DND-41 (cell line): ENCODE data around the gene RELCH.

Experiments
- ATAC-seq: fragments of 200-7000 bp; cut with Tn5 transposase; 3 replicates; pipeline ENCODE4 v1.9.1; 2021; ENCODE audit warnings: low read depth; ENCODE audit not compliant: insufficient read depth
- DNase-seq: peaks from one replicate; pipeline ENCODE4 v3.0.0-alpha.2; 2020
- H2AFZ ChIP-seq: 2 replicates; pipeline ENCODE4 v1.6.0; 2012; ENCODE audit warnings: low read depth, low read length
- H3K27ac ChIP-seq: 2 replicates; pipeline ENCODE4 v1.5.1; 2012; ENCODE audit warnings: low read length, inconsistent platforms
- H3K27me3 ChIP-seq: fragments of 200-600 bp; sonication (generic); 2 replicates; pipeline ENCODE4 v1.6.0; 2012; ENCODE audit warnings: low read length, mild to moderate bottlenecking, inconsistent platforms; ENCODE audit not compliant: insufficient read depth, poor library complexity
- H3K36me3 ChIP-seq: 2 replicates; pipeline ENCODE4 v1.5.1; 2012; ENCODE audit warnings: low read length, inconsistent platforms; ENCODE audit not compliant: insufficient read depth
- H3K4me1 ChIP-seq: 2 replicates; pipeline ENCODE4 v1.5.1; 2012; ENCODE audit warnings: mild to moderate bottlenecking, low read length; ENCODE audit not compliant: insufficient read depth
- H3K4me2 ChIP-seq: 2 replicates; pipeline ENCODE4 v1.6.0; 2012; ENCODE audit warnings: mild to moderate bottlenecking, moderate library complexity, low read length, inconsistent platforms; ENCODE audit not compliant: insufficient read depth
- H3K4me3 ChIP-seq, 2 experiments: fragments of 200-600 bp in 1 of 2; shearing (Covaris generic) in 1 of 2; 2 replicates each; pipeline ENCODE4 v1.5.1; 2012 to 2016; ENCODE audit warnings: inconsistent platforms in 2 of 2, low read length in 2 of 2, mild to moderate bottlenecking in 2 of 2, low read depth in 1 of 2, moderate library complexity in 1 of 2
- H3K79me2 ChIP-seq: 2 replicates; pipeline ENCODE4 v1.6.0; 2012; ENCODE audit warnings: low read length, inconsistent platforms; ENCODE audit not compliant: insufficient read depth
- H3K9ac ChIP-seq: 2 replicates; pipeline ENCODE4 v1.6.0; 2012; ENCODE audit warnings: low read depth, mild to moderate bottlenecking, inconsistent platforms, low read length, moderate library complexity
- H3K9me3 ChIP-seq: 2 replicates; pipeline ENCODE4 v1.5.1; 2012; ENCODE audit warnings: low read length, moderate library complexity, mild to moderate bottlenecking, inconsistent platforms; ENCODE audit not compliant: insufficient read depth, severe bottlenecking
- H4K20me1 ChIP-seq: 2 replicates; pipeline ENCODE4 v1.6.0; 2012; ENCODE audit warnings: low read length; ENCODE audit not compliant: insufficient read depth
- EZH2 ChIP-seq: IDR thresholded peaks from 3 replicates; pipeline ENCODE4 v1.6.1; 2012; ENCODE audit warnings: borderline replicate concordance, low read depth, mild to moderate bottlenecking, moderate library complexity, low read length, inconsistent platforms; ENCODE audit not compliant: severe bottlenecking
- TF ChIP-seq, protein P1 (sequence below): IDR thresholded peaks from 2 replicates; pipeline ENCODE4 v1.5.1; 2012; ENCODE audit warnings: borderline replicate concordance, low read length, moderate library complexity, mild to moderate bottlenecking; ENCODE audit not compliant: poor library complexity, severe bottlenecking; ENCODE audit errors: extremely low read depth

Gene RELCH

DNA sequence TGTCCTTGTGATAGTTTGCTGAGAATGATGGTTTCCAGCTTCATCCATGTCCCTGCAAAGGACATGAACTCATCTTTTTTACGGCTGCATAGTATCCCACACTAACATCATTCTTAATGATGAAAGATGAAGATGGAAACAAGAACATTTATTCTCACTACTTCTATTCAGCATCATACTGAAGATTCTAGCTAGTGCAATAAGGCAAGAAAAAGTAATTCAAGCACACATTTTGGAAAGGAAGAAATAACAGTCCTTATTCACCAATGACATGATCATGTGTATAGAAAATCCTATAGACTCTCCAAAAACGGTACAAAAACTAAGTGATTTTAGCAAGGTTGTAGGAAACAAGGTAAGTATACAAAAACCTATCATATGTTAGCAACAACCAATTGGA is 37.2 kb downstream of the RELCH start:
- Histone ChIP-seq H3K79me2 (peaks cover 3% of the 10 kb centered on the region; the same call in 1 of the 2 replicates), H4K20me1 (no peaks in the 10 kb centered on the region), H3K9me3 (peaks cover 4% of the 10 kb centered on the region), H3K4me3 (no peak overlapping the region), H3K36me3 (peaks cover 69% of the 10 kb centered on the region), H3K4me1 (no peaks in the 10 kb centered on the region), H3K27me3 (no peaks in the 10 kb centered on the region), H2AFZ (no peak overlapping the region), H3K4me2 (no peak overlapping the region), H3K27ac (no peak overlapping the region), H3K9ac (no peak overlapping the region)
- no peak for ATAC-seq
- DNase-seq = no peak
- TF ChIP-seq, protein P1, sequence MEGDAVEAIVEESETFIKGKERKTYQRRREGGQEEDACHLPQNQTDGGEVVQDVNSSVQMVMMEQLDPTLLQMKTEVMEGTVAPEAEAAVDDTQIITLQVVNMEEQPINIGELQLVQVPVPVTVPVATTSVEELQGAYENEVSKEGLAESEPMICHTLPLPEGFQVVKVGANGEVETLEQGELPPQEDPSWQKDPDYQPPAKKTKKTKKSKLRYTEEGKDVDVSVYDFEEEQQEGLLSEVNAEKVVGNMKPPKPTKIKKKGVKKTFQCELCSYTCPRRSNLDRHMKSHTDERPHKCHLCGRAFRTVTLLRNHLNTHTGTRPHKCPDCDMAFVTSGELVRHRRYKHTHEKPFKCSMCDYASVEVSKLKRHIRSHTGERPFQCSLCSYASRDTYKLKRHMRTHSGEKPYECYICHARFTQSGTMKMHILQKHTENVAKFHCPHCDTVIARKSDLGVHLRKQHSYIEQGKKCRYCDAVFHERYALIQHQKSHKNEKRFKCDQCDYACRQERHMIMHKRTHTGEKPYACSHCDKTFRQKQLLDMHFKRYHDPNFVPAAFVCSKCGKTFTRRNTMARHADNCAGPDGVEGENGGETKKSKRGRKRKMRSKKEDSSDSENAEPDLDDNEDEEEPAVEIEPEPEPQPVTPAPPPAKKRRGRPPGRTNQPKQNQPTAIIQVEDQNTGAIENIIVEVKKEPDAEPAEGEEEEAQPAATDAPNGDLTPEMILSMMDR = no peak
- no peak for TF ChIP-seq EZH2

DNA sequence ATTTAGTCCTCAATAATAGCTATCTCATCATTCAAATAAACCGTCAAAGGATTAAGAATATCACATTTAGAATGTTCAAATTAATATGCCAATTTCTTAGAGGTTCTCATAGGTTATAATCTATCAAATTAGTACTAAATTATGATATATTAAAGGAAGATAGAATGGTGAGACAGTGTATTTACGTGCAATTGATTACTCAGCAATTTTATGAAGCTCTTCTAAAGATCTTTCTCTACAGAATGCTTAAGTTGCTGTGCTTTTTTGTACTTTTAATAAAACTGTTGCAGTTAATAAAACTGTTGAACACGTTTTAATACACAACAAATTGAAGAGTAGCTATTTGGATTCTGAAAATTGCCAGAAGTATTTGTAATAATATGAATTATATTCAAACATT is 39.0 kb downstream of the RELCH start:
- Histone ChIP-seq H3K9me3 (peaks cover 4% of the 10 kb centered on the region), H3K36me3 (peaks cover 80% of the 10 kb centered on the region), H2AFZ (no peak overlapping the region), H3K4me2 (no peak overlapping the region), H3K27me3 (no peaks in the 10 kb centered on the region), H4K20me1 (no peaks in the 10 kb centered on the region), H3K79me2 (no peaks in the 10 kb centered on the region), H3K4me3 (no peak overlapping the region), H3K9ac (no peak overlapping the region), H3K27ac (no peak overlapping the region), H3K4me1 (no peaks in the 10 kb centered on the region)
- ATAC-seq = no peak
- TF ChIP-seq EZH2 = no peak
- TF ChIP-seq, protein P1 = no peak
- no peak for DNase-seq

DNA sequence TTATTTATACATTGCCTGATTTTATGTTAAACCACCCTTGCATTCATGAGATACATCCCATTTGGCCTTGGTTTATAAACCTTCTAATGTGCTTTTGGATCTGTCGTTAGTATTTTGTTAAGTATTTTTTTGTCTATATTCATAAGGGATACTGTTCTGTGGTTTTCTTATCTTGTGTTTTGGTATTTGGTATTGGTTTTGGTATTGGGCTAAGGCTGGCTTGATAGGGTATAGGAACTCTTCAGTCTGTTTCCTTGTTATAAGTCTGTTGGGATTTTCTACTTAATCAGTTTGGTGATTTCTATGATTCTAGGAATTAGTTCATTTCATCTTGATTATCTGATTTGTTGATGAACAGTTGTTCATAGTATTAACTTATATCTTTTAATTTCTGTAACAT is 49.2 kb downstream of the RELCH start:
- Histone ChIP-seq H3K27me3 (no peaks in the 10 kb centered on the region), H3K9ac (no peak overlapping the region), H3K4me3 (no peak overlapping the region), H4K20me1 (no peaks in the 10 kb centered on the region), H3K36me3 (peaks cover 26% of the 10 kb centered on the region; the same call in 1 of the 2 replicates), H3K9me3 (no peaks in the 10 kb centered on the region), H3K4me2 (no peak overlapping the region), H3K27ac (no peak overlapping the region), H3K4me1 (no peaks in the 10 kb centered on the region), H2AFZ (no peak overlapping the region), H3K79me2 (no peaks in the 10 kb centered on the region)
- TF ChIP-seq, protein P1 = no peak
- TF ChIP-seq EZH2 = no peak
- no peak for DNase-seq
- ATAC-seq = no peak

DNA sequence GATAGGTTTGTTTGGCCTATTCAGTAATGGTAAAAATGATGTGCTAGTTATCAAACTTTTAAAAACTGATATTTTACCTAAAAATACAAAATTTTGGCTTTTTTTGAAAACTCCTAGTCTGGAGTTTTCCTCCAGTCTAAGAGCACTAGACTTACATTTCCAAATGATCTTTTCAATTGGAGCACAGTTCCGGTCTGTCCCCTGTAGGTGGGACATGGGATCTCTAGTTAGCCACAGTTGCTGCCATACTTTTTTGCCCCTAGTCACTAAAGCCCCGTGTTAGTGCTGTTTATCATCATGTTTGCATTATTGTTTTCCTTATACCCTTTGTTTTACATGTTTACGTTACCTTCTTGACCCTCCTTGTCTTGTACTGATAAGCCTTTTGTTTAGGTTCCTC is 52.4 kb downstream of the RELCH start:
- TF ChIP-seq EZH2 = no peak
- TF ChIP-seq, protein P1 = no peak
- no peak overlapping the region for H3K4me2 ChIP-seq
- ATAC-seq (no peak), DNase-seq (no peak)
- H3K4me1 ChIP-seq = no peaks in the 10 kb centered on the region
- no peak overlapping the region for H2AFZ ChIP-seq
- no peaks in the 10 kb centered on the region for H3K27me3 ChIP-seq
- H3K79me2 ChIP-seq = no peaks in the 10 kb centered on the region
- no peaks in the 10 kb centered on the region for H3K9me3 ChIP-seq
- no peak overlapping the region for H3K9ac ChIP-seq
- H3K4me3 ChIP-seq = no peak overlapping the region
- H4K20me1 ChIP-seq = no peaks in the 10 kb centered on the region
- H3K36me3 ChIP-seq = peaks cover 13% of the 10 kb centered on the region; the same call in 1 of the 2 replicates
- no peak overlapping the region for H3K27ac ChIP-seq
